CD4-positive, CD25-positive, alpha-beta regulatory T cell (primary cell): ENCODE measurements around the gene ISLR. TPM values are rescaled to one million over a fixed set of nuclear protein-coding genes. Genes with fewer than 3 reads are reported as not detected.

Experiments
- ATAC-seq, 2 donors: fragments of 150-1000 bp; cut with Tn5 transposase; one replicate each; pipeline ENCODE4 v1.10.0; 2021; ENCODE audit warnings: low read depth in 2 of 2, moderate number of reproducible peaks in 2 of 2, moderate library complexity in 1 of 2
- DNase-seq, 3 donors: peaks; one replicate each; pipeline versions ENCODE4 v3.0.0 to v3.0.0-alpha.2; 2012 to 2022; ENCODE audit warnings: mixed read lengths in 1 of 3
- H3K27ac ChIP-seq: one replicate; pipeline ENCODE4 v1.7.0; 2013; ENCODE audit warnings: mild to moderate bottlenecking, low read length; ENCODE audit not compliant: insufficient read depth, poor library complexity, severe bottlenecking
- H3K27me3 ChIP-seq: one replicate; pipeline ENCODE4 v1.7.0; 2013; ENCODE audit warnings: low read length; ENCODE audit not compliant: control insufficient read depth, insufficient read depth
- H3K36me3 ChIP-seq: one replicate; pipeline ENCODE4 v1.7.0; 2013; ENCODE audit warnings: mild to moderate bottlenecking, low read length, moderate library complexity; ENCODE audit not compliant: control insufficient read depth, insufficient read depth
- H3K4me1 ChIP-seq: 2 replicates; pipeline ENCODE4 v1.7.0; 2013; ENCODE audit warnings: mild to moderate bottlenecking, low read length; ENCODE audit not compliant: insufficient read depth, control insufficient read depth, poor library complexity, severe bottlenecking
- H3K4me3 ChIP-seq: one replicate; pipeline ENCODE4 v1.7.0; 2013; ENCODE audit warnings: low read depth, mild to moderate bottlenecking, low read length, moderate library complexity
- H3K9me3 ChIP-seq, 2 experiments: 1 replicate in 1 of 2; 2 replicates in 1 of 2; pipeline ENCODE4 v1.7.0; 2013; ENCODE audit warnings: low read length in 2 of 2, mild to moderate bottlenecking in 1 of 2, moderate library complexity in 1 of 2; ENCODE audit not compliant: control insufficient read depth in 2 of 2
- H3K27ac Mint-ChIP-seq, 3 donors: one replicate each; pipeline ENCODE4 v1.8.0; 2020 to 2022; ENCODE audit warnings: mild to moderate bottlenecking in 3 of 3, mixed read lengths in 3 of 3, moderate library complexity in 2 of 3
- H3K27me3 Mint-ChIP-seq: one replicate; pipeline ENCODE4 v1.8.0; 2022; ENCODE audit warnings: mild to moderate bottlenecking, mixed read lengths
- H3K36me3 Mint-ChIP-seq: one replicate; pipeline ENCODE4 v1.8.0; 2020; ENCODE audit warnings: mixed read lengths
- H3K4me1 Mint-ChIP-seq, 4 donors: one replicate each; pipeline ENCODE4 v1.8.0; 2020 to 2022; ENCODE audit warnings: mixed read lengths in 4 of 4, mild to moderate bottlenecking in 1 of 4
- H3K4me3 Mint-ChIP-seq, 4 donors: one replicate each; pipeline ENCODE4 v1.8.0; 2020 to 2022; ENCODE audit warnings: mild to moderate bottlenecking in 4 of 4, mixed read lengths in 4 of 4, moderate library complexity in 3 of 4
- H3K9me3 Mint-ChIP-seq, 7 donors: one replicate each; pipeline ENCODE4 v1.8.0; 2020 to 2022; ENCODE audit warnings: mixed read lengths in 7 of 7, mild to moderate bottlenecking in 3 of 7, moderate library complexity in 2 of 7
- polyA plus RNA-seq, 4 donors: library from polyadenylated mRNA; unstranded; fragments of 300-500 nt; fragmentation: Illumina TruSeq; gene quantifications; one replicate each; pipeline ENCODE4 v1.2.3, GENCODE V29; 2021
- total RNA-seq: library from RNA; stranded (reverse); gene quantifications from one replicate; pipeline ENCODE4 v1.2.3, GENCODE V29; 2022

The ISLR gene
- total and polyA plus RNA-seq, 5 donors from 2014 or later: not detected

GRCh38 chr15:74184582-74185091 is 11.1 kb downstream of the ISLR start:
- peaks cover 0 to 1% (median 0%) of the 10 kb centered on the region in 7 donors for H3K9me3 Mint-ChIP-seq
- H3K4me1 Mint-ChIP-seq: no peaks in the 10 kb centered on the region
- H3K27ac Mint-ChIP-seq: peak overlapping the region in 1 of 3 donors; percentile 38
- Histone ChIP-seq H3K27me3 (no peaks in the 10 kb centered on the region), H3K27ac (no peak overlapping the region), H3K4me3 (no peak overlapping the region), H3K36me3 (no peaks in the 10 kb centered on the region), H3K4me1 (no peaks in the 10 kb centered on the region), H3K9me3 (no peaks in the 10 kb centered on the region)
- no peaks in the 10 kb centered on the region for H3K36me3 Mint-ChIP-seq
- no peak for DNase-seq
- no peak overlapping the region for H3K4me3 Mint-ChIP-seq
- peaks cover 9% of the 10 kb centered on the region for H3K27me3 Mint-ChIP-seq
- ATAC-seq: no peak

DNA sequence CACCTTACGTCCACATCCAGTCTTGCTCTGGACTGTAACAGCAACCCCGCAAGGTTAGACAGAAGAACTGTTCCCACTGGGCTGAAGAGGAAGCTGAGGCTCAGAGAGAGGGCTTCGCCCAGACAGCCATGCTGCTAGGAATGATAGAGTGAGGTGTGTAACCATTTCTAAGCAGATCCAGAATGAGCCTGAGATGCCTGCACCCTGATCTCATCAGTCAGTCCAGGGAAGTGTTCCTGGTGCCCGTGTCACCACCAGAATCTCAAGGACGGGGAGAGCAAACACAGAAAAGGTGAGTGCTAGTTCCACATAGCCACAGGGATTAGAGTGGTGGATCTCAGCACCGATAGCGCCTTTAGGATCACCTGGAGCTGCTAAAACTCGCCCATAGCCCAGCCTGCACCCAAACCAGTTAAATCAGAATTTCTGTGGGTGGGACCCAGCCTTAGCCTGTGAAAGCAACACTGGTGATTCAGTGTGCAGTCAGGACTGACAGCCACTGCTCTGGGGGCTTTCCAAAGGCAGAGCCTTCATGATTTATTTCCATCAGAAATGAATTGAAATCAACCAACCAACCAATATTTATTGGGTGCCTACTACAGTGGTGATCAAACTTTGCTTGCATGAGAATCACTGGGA is 12.3 kb downstream of the ISLR start:
- no peak overlapping the region for H3K4me3 Mint-ChIP-seq
- H3K36me3 Mint-ChIP-seq: no peaks in the 10 kb centered on the region
- Histone ChIP-seq H3K4me1 (no peaks in the 10 kb centered on the region), H3K9me3 (no peaks in the 10 kb centered on the region), H3K27me3 (no peaks in the 10 kb centered on the region), H3K36me3 (no peaks in the 10 kb centered on the region), H3K27ac (no peak overlapping the region), H3K4me3 (no peak overlapping the region)
- H3K27ac Mint-ChIP-seq: no peak overlapping the region
- peaks cover 9% of the 10 kb centered on the region for H3K27me3 Mint-ChIP-seq
- H3K4me1 Mint-ChIP-seq: no peaks in the 10 kb centered on the region
- DNase-seq (no peak), ATAC-seq (no peak)
- H3K9me3 Mint-ChIP-seq: no peaks in the 10 kb centered on the region

- Histone ChIP-seq H3K9me3 (no peaks in the 10 kb centered on the region), H3K4me1 (no peaks in the 10 kb centered on the region), H3K36me3 (no peaks in the 10 kb centered on the region), H3K4me3 (no peak overlapping the region), H3K27ac (no peak overlapping the region), H3K27me3 (no peaks in the 10 kb centered on the region)
- Mint-ChIP-seq H3K4me1 (no peaks in the 10 kb centered on the region), H3K4me3 (no peak overlapping the region), H3K27ac (no peak overlapping the region), H3K27me3 (peaks cover 9% of the 10 kb centered on the region), H3K9me3 (no peaks in the 10 kb centered on the region), H3K36me3 (no peaks in the 10 kb centered on the region)
- DNase-seq (no peak), ATAC-seq (no peak)
Observed at GRCh38 chr15:74188216-74188615, 14.7 kb downstream of the ISLR start.

DNA sequence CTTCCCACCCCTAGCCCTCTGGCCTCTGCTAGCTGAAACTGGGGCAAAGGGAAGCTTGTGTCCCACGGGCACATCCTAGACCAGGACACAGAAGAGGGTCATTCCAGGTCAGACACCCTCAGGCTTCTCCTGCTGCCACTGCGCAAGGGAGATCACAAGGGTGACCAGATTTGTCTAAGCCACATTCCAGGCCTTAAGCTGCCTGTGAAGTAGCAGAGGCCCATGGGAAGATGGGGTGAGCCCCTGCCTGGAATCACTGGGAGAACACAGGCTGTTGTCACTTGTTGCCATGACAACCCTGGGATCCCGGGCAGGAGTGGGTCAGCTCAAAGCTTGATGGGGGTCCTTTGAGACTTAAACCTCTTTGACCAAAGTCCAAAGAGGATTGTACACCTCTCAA is 18.3 kb downstream of the ISLR start:
- H3K27ac Mint-ChIP-seq: no peak overlapping the region
- ATAC-seq: no peak

GRCh38 chr15:74192751-74193150 is 19.2 kb downstream of the ISLR start:
- Histone ChIP-seq H3K9me3 (no peaks in the 10 kb centered on the region), H3K27me3 (no peaks in the 10 kb centered on the region), H3K36me3 (no peaks in the 10 kb centered on the region), H3K4me1 (no peaks in the 10 kb centered on the region), H3K27ac (no peak overlapping the region), H3K4me3 (no peak overlapping the region)
- H3K9me3 Mint-ChIP-seq: no peaks in the 10 kb centered on the region
- DNase-seq (no peak), ATAC-seq (no peak)
- peaks cover 5% of the 10 kb centered on the region for H3K27me3 Mint-ChIP-seq
- H3K4me1 Mint-ChIP-seq: no peaks in the 10 kb centered on the region
- H3K36me3 Mint-ChIP-seq: no peaks in the 10 kb centered on the region
- peak overlapping the region in 1 of 3 donors; percentile 74 for H3K27ac Mint-ChIP-seq
- H3K4me3 Mint-ChIP-seq: no peak overlapping the region

More for the DNA sequence above, 18.3 kb downstream of the ISLR start:
- Mint-ChIP-seq H3K9me3 (no peaks in the 10 kb centered on the region), H3K36me3 (no peaks in the 10 kb centered on the region), H3K4me3 (no peak overlapping the region), H3K4me1 (no peaks in the 10 kb centered on the region), H3K27me3 (peaks cover 5% of the 10 kb centered on the region)
- Histone ChIP-seq H3K4me1 (no peaks in the 10 kb centered on the region), H3K36me3 (no peaks in the 10 kb centered on the region), H3K9me3 (no peaks in the 10 kb centered on the region), H3K27ac (no peak overlapping the region), H3K4me3 (no peak overlapping the region), H3K27me3 (no peaks in the 10 kb centered on the region)
- no peak for DNase-seq

DNA sequence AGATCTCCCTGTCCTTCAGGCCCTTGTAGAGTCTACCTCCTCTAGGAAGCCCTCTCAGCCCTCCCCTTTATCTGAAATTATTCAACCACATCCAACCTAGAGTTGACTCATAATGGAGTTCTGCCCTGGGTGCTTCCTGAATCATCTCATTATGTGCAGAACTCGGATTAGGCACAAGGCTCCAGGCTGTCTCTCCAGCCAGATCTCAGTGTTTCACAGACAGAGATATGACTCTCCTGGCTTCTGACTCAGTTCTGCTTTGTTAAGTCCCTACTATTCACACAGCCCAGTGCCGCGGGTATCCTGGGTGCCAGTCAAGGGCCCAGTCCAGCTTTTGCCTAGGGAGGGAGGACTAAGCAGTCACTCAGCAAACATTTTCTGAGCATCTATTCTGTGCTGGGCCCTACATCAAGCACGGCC is 19.8 kb downstream of the ISLR start:
- H3K9me3 ChIP-seq: no peaks in the 10 kb centered on the region
- H3K27me3 ChIP-seq: no peaks in the 10 kb centered on the region
- H3K4me1 ChIP-seq: no peaks in the 10 kb centered on the region
- H3K27ac ChIP-seq: no peak overlapping the region
- no peaks in the 10 kb centered on the region for H3K36me3 ChIP-seq
- peaks cover 5% of the 10 kb centered on the region for H3K27me3 Mint-ChIP-seq
- H3K36me3 Mint-ChIP-seq: no peaks in the 10 kb centered on the region
- ATAC-seq (no peak), DNase-seq (no peak)
- H3K9me3 Mint-ChIP-seq: no peaks in the 10 kb centered on the region
- no peak overlapping the region for H3K4me3 Mint-ChIP-seq
- no peak overlapping the region for H3K4me3 ChIP-seq
- H3K27ac Mint-ChIP-seq: peak overlapping the region in 1 of 3 donors; percentile 10
- no peaks in the 10 kb centered on the region for H3K4me1 Mint-ChIP-seq

- Mint-ChIP-seq H3K4me1 (no peaks in the 10 kb centered on the region), H3K36me3 (no peaks in the 10 kb centered on the region), H3K4me3 (no peak overlapping the region), H3K27ac (no peak overlapping the region), H3K9me3 (no peaks in the 10 kb centered on the region), H3K27me3 (peaks cover 5% of the 10 kb centered on the region)
- Histone ChIP-seq H3K27ac (no peak overlapping the region), H3K36me3 (no peaks in the 10 kb centered on the region), H3K4me3 (no peak overlapping the region), H3K9me3 (no peaks in the 10 kb centered on the region), H3K4me1 (no peaks in the 10 kb centered on the region), H3K27me3 (no peaks in the 10 kb centered on the region)
- no peak for DNase-seq
- ATAC-seq: no peak
Observed at GRCh38 chr15:74193905-74194304, 20.4 kb downstream of the ISLR start.
